Pons (tissue), 1 donor: ENCODE results near the gene B3GALNT2.

ENCODE experiments used
- DNase-seq: peaks from one replicate; pipeline ENCODE4 v3.0.0-alpha.2; 2016; ENCODE audit warnings: low spot score

Gene B3GALNT2

GRCh38 chr1:235409042-235409820 is 95.0 kb downstream of the B3GALNT2 start:
- DNase-seq: no peak

- no peak for DNase-seq
Measured at GRCh38 chr1:235408503-235408960, 95.7 kb downstream of the B3GALNT2 start.

GRCh38 chr1:235407419-235407818 is 96.8 kb downstream of the B3GALNT2 start:
- DNase-seq: no peak

GRCh38 chr1:235404190-235404589 is 100.1 kb downstream of the B3GALNT2 start:
- no peak for DNase-seq

- DNase-seq: no peak
Measured at GRCh38 chr1:235403593-235403992, 100.7 kb downstream of the B3GALNT2 start.

GRCh38 chr1:235402457-235403200 is 101.6 kb downstream of the B3GALNT2 start:
- DNase-seq: no peak

- DNase-seq: no peak
Measured at GRCh38 chr1:235401251-235401650, 103.0 kb downstream of the B3GALNT2 start.
